HepG2 (cell line): ENCODE data around the gene OR13J1. TPM values are rescaled to one million over a fixed set of nuclear protein-coding genes. Genes with fewer than 3 reads are reported as not detected.

Source experiments
- GLI4 ChIP-seq: sonication (generic); formaldehyde crosslinking; IDR thresholded peaks from 2 replicates; pipeline ENCODE4 v1.5.1; 2020; ENCODE audit warnings: missing genetic modification reagents, mild to moderate bottlenecking, moderate library complexity, borderline replicate concordance
- GTF2F1 ChIP-seq: fragments of 150-350 bp; IDR thresholded peaks from 2 replicates; pipeline ENCODE4 v1.6.1; 2014; ENCODE audit warnings: low read length
- MEF2D ChIP-seq: sonication (generic); formaldehyde crosslinking; IDR thresholded peaks from 2 replicates; pipeline ENCODE4 v1.5.1; 2020; ENCODE audit warnings: mild to moderate bottlenecking, missing genetic modification reagents
- MIER2 ChIP-seq: IDR thresholded peaks from 2 replicates; pipeline ENCODE4 v1.6.1; 2016; ENCODE audit warnings: missing biosample characterization, missing genetic modification reagents
- NFYC ChIP-seq: IDR thresholded peaks from 2 replicates; pipeline ENCODE4 v1.6.1; 2016; ENCODE audit warnings: missing genetic modification reagents, missing compliant biosample characterization
- PHF5A ChIP-seq: IDR thresholded peaks from one replicate; pipeline ENCODE4 v1.6.1; 2018; ENCODE audit warnings: low read depth, missing genetic modification reagents; ENCODE audit not compliant: unreplicated experiment
- PREB ChIP-seq: sonication (generic); formaldehyde crosslinking; IDR thresholded peaks from 2 replicates; pipeline ENCODE4 v1.4.0; 2020; ENCODE audit warnings: missing genetic modification reagents
- RFX1 ChIP-seq: fragments of 450-650 bp; IDR thresholded peaks from 2 replicates; pipeline ENCODE4 v1.6.1; 2017
- SOX13 ChIP-seq, 3 experiments: fragments of 450-650 bp in 1 of 3; sonication (generic) in 1 of 3; formaldehyde crosslinking in 1 of 3; IDR thresholded peaks in 2 of 3; conservative IDR thresholded peaks in 1 of 3; 2 replicates each; pipeline versions ENCODE4 v1.5.0 to v1.6.1; 2016 to 2020; ENCODE audit warnings: antibody characterized with exemption in 1 of 3, mild to moderate bottlenecking in 1 of 3, missing compliant biosample characterization in 1 of 3, missing genetic modification reagents in 1 of 3, moderate library complexity in 1 of 3
- TBX3 ChIP-seq: fragments of 450-650 bp; IDR thresholded peaks from 2 replicates; pipeline ENCODE4 v1.6.1; 2017; ENCODE audit warnings: antibody characterized with exemption, mild to moderate bottlenecking, inconsistent platforms, borderline replicate concordance
- XBP1 ChIP-seq: sonication (generic); formaldehyde crosslinking; IDR thresholded peaks from 2 replicates; pipeline ENCODE4 v1.5.0; 2020; ENCODE audit warnings: missing genetic modification reagents
- ZBTB34 ChIP-seq: sonication (generic); formaldehyde crosslinking; IDR thresholded peaks from 2 replicates; pipeline ENCODE4 v1.8.0; 2022; ENCODE audit warnings: mild to moderate bottlenecking, missing genetic modification reagents
- ZFP91 ChIP-seq: sonication (generic); formaldehyde crosslinking; IDR thresholded peaks from 2 replicates; pipeline ENCODE4 v1.9.0; 2022; ENCODE audit warnings: missing genetic modification reagents, mild to moderate bottlenecking, borderline replicate concordance
- ZFY ChIP-seq: sonication (generic); formaldehyde crosslinking; IDR thresholded peaks from 2 replicates; pipeline ENCODE4 v1.4.0; 2020; ENCODE audit warnings: missing genetic modification reagents
- ZNF503 ChIP-seq: sonication (generic); formaldehyde crosslinking; IDR thresholded peaks from 2 replicates; pipeline ENCODE4 v1.4.0; 2020; ENCODE audit warnings: missing genetic modification reagents
- ZNF546 ChIP-seq: sonication (generic); formaldehyde crosslinking; conservative IDR thresholded peaks from 2 replicates; pipeline ENCODE4 v1.8.1; 2023; ENCODE audit warnings: mild to moderate bottlenecking, missing genetic modification reagents
- ZNF687 ChIP-seq: sonication (generic); formaldehyde crosslinking; IDR thresholded peaks from 2 replicates; pipeline ENCODE4 v1.5.1; 2020; ENCODE audit warnings: mild to moderate bottlenecking, missing genetic modification reagents, moderate library complexity
- ZSCAN29 ChIP-seq: sonication (generic); formaldehyde crosslinking; conservative IDR thresholded peaks from 2 replicates; pipeline ENCODE4 v1.4.0; 2020; ENCODE audit warnings: mild to moderate bottlenecking, missing genetic modification reagents
- ZZZ3 ChIP-seq: sonication (generic); formaldehyde crosslinking; IDR thresholded peaks from 2 replicates; pipeline ENCODE4 v1.4.0; 2020; ENCODE audit warnings: missing genetic modification reagents, mild to moderate bottlenecking, borderline replicate concordance
- polyA plus RNA-seq, 8 experiments: library from polyadenylated mRNA; depleted of rRNA in 3 of 8; stranded (reverse) in 7 of 8; unstranded in 1 of 8; fragments of >200 nt; fragmentation: Illumina TruSeq in 4 of 8; extraction: Trizol in 4 of 8; gene quantifications; 2 replicates each; pipeline versions ENCODE4 v1.2.1 to v1.2.3, GENCODE V29; 2011 to 2016; ENCODE audit warnings: low read depth in 4 of 8, missing spikeins in 1 of 8, mixed read lengths in 1 of 8; ENCODE audit not compliant: insufficient read depth in 1 of 8
- total RNA-seq, 5 experiments: library from RNA; depleted of rRNA; stranded (reverse); fragments of >200 nt; fragmentation: Illumina TruSeq; extraction: Trizol; gene quantifications; 2 replicates each; pipeline ENCODE4 v1.2.3, GENCODE V29; 2016; ENCODE audit warnings: low read depth in 1 of 5

OR13J1 gene
- total and polyA plus RNA-seq, 2 of the 13 experiments (the other 11 are each of a cell fraction or from before 2014, with no cell fraction given) = not detected

GRCh38 chr9:35905912-35906679, 35.9 kb upstream of the OR13J1 start, which contains the start of gene HRCT1 (continued):
- no peak for TF ChIP-seq SOX13 (IDR thresholded peaks at IDR 0.05)
- peak in 1 of 2 experiments; percentile 54; a peak in 1 of 4 replicates for TF ChIP-seq SOX13 (CRISPR knock-in tag; conservative IDR thresholded peaks at IDR 0.05 in 1 of 2, IDR thresholded peaks at IDR 0.05 in 1 of 2)
- no peak for TF ChIP-seq ZNF503 (CRISPR knock-in tag)
- peak; percentile 39; the same call in 1 of the 2 replicates for TF ChIP-seq MIER2 (CRISPR knock-in tag)
- TF ChIP-seq MEF2D = no peak
- TF ChIP-seq ZNF687 (CRISPR knock-in tag) = peak; percentile 65
- no peak for TF ChIP-seq ZSCAN29 (CRISPR knock-in tag)
- no peak for TF ChIP-seq GLI4
- TF ChIP-seq NFYC = no peak
- TF ChIP-seq ZNF546 = no peak
- no peak for TF ChIP-seq ZBTB34 (CRISPR knock-in tag)
- no peak for TF ChIP-seq GTF2F1
- no peak for TF ChIP-seq PREB (CRISPR knock-in tag)
- no peak for TF ChIP-seq RFX1
- TF ChIP-seq ZFY (CRISPR knock-in tag) = peak; percentile 60; the same call in 1 of the 2 replicates
- peak; percentile 22 for TF ChIP-seq PHF5A (CRISPR knock-in tag)
- no peak for TF ChIP-seq ZZZ3
- TF ChIP-seq TBX3 = no peak
- TF ChIP-seq XBP1 = no peak
- TF ChIP-seq ZFP91 = peak; percentile 48; the same call in 1 of the 2 replicates
